ENCODE data around the gene FAM184A. TPM values are rescaled to one million over a fixed set of nuclear protein-coding genes. Genes with fewer than 3 reads are reported as not detected.
A peak's percentile ranks its signal among the peaks of the same experiment; 100 is the strongest.
"Not testable (repeated sequence)": the region's sequence is repeated elsewhere in the genome, so short reads cannot be mapped to it uniquely, and the experiment has no call there.

The FAM184A gene
- total RNA-seq, 1 donor from 2014 or later, result 24.8 TPM

GRCh38 chr6:119122336-119122735 is 43.9 kb upstream of the FAM184A start:
- no peak overlapping the region for H3K4me3 ChIP-seq
- H3K4me1 ChIP-seq, result no peaks in the 10 kb centered on the region
- H3K4me1 Mint-ChIP-seq, result peaks cover 9% of the 10 kb centered on the region
- H3K27ac ChIP-seq, result no peak overlapping the region
- no peak overlapping the region for H3K27ac Mint-ChIP-seq
- H4K20me1 ChIP-seq (ENCODE audit: low read depth), result no peaks in the 10 kb centered on the region
- no peak for TF ChIP-seq EZH2phosphoT487 (IDR thresholded peaks at IDR 0.05)
- no peak for TF ChIP-seq CTCF (IDR thresholded peaks at IDR 0.05)
- TF ChIP-seq EZH2 (IDR thresholded peaks at IDR 0.05), result no peak
- peaks cover 5% of the 10 kb centered on the region for H3K9me3 Mint-ChIP-seq
- H3K4me2 ChIP-seq, result no peak overlapping the region
- H3K36me3 Mint-ChIP-seq, result no peaks in the 10 kb centered on the region
- H3K9me3 ChIP-seq (ENCODE audit: low read depth), result no peaks in the 10 kb centered on the region
- peaks cover 2% of the 10 kb centered on the region for H3K27me3 Mint-ChIP-seq (ENCODE audit: insufficient read depth, low read depth)
- no peak overlapping the region for H2AFZ ChIP-seq (replicated peaks)
- no peaks in the 10 kb centered on the region for H3K36me3 ChIP-seq
- H3K27me3 ChIP-seq, result no peaks in the 10 kb centered on the region
- no peaks in the 10 kb centered on the region for H3K79me2 ChIP-seq (ENCODE audit: low read depth)
- no peak overlapping the region for H3K9ac ChIP-seq
- DNase-seq (ENCODE audit: low spot score), result no peak
- no peak overlapping the region for H3K4me3 Mint-ChIP-seq
- no peaks in the 10 kb centered on the region for H3F3A ChIP-seq (ENCODE audit: low read depth)

- no peak for TF ChIP-seq EZH2 (IDR thresholded peaks at IDR 0.05)
- TF ChIP-seq EZH2phosphoT487 (IDR thresholded peaks at IDR 0.05), result no peak
- no peak for TF ChIP-seq CTCF (IDR thresholded peaks at IDR 0.05)
- no peak for DNase-seq (ENCODE audit: low spot score)
- Histone ChIP-seq H2AFZ (replicated peaks) (no peak overlapping the region), H3K9ac (no peak overlapping the region), H3K79me2 (ENCODE audit: low read depth) (no peaks in the 10 kb centered on the region), H3K4me1 (no peaks in the 10 kb centered on the region), H4K20me1 (ENCODE audit: low read depth) (no peaks in the 10 kb centered on the region), H3K27ac (no peak overlapping the region), H3K4me2 (no peak overlapping the region), H3K27me3 (no peaks in the 10 kb centered on the region), H3K4me3 (no peak overlapping the region), H3K9me3 (ENCODE audit: low read depth) (no peaks in the 10 kb centered on the region), H3K36me3 (no peaks in the 10 kb centered on the region), H3F3A (ENCODE audit: low read depth) (no peaks in the 10 kb centered on the region)
- H3K4me1 Mint-ChIP-seq, result peaks cover 9% of the 10 kb centered on the region
- H3K27me3 Mint-ChIP-seq (ENCODE audit: insufficient read depth, low read depth), result peaks cover 2% of the 10 kb centered on the region
- no peak overlapping the region for H3K4me3 Mint-ChIP-seq
- no peaks in the 10 kb centered on the region for H3K9me3 Mint-ChIP-seq
- H3K36me3 Mint-ChIP-seq, result no peaks in the 10 kb centered on the region
- H3K27ac Mint-ChIP-seq, result no peak overlapping the region
Observed at GRCh38 chr6:119121367-119121766, 42.9 kb upstream of the FAM184A start.

GRCh38 chr6:119119989-119120388 is 41.5 kb upstream of the FAM184A start:
- Histone ChIP-seq H3K79me2 (ENCODE audit: low read depth) (no peaks in the 10 kb centered on the region), H3K27ac (no peak overlapping the region), H3K4me2 (no peak overlapping the region), H3F3A (ENCODE audit: low read depth) (no peaks in the 10 kb centered on the region), H3K9ac (no peak overlapping the region), H3K4me3 (no peak overlapping the region), H3K9me3 (ENCODE audit: low read depth) (no peaks in the 10 kb centered on the region), H4K20me1 (ENCODE audit: low read depth) (no peaks in the 10 kb centered on the region), H2AFZ (replicated peaks) (no peak overlapping the region), H3K4me1 (no peaks in the 10 kb centered on the region), H3K36me3 (no peaks in the 10 kb centered on the region), H3K27me3 (no peaks in the 10 kb centered on the region)
- Mint-ChIP-seq H3K27me3 (ENCODE audit: insufficient read depth, low read depth) (peaks cover 2% of the 10 kb centered on the region), H3K4me3 (no peak overlapping the region), H3K36me3 (no peaks in the 10 kb centered on the region), H3K9me3 (no peaks in the 10 kb centered on the region), H3K4me1 (peaks cover 9% of the 10 kb centered on the region), H3K27ac (no peak overlapping the region)
- no peak for DNase-seq (ENCODE audit: low spot score)
- TF ChIP-seq EZH2phosphoT487 (IDR thresholded peaks at IDR 0.05), result no peak
- no peak for TF ChIP-seq CTCF (IDR thresholded peaks at IDR 0.05)
- TF ChIP-seq EZH2 (IDR thresholded peaks at IDR 0.05), result no peak

- Histone ChIP-seq H3K4me2 (peak overlapping the region; percentile 17), H2AFZ (replicated peaks) (peak overlapping the region; percentile 87)
- H3K79me2 ChIP-seq (ENCODE audit: low read depth); H3K4me3 Mint-ChIP-seq; H3K9ac ChIP-seq; H3K4me1 Mint-ChIP-seq; H3K4me1 ChIP-seq; H3K27me3 Mint-ChIP-seq (ENCODE audit: insufficient read depth, low read depth); H3K27ac ChIP-seq; H3K36me3 ChIP-seq; H3K36me3 Mint-ChIP-seq; H3K9me3 Mint-ChIP-seq; H3K27me3 ChIP-seq; H3F3A ChIP-seq (ENCODE audit: low read depth); H4K20me1 ChIP-seq (ENCODE audit: low read depth); H3K9me3 ChIP-seq (ENCODE audit: low read depth); H3K27ac Mint-ChIP-seq; DNase-seq (ENCODE audit: low spot score); H3K4me3 ChIP-seq: not testable (repeated sequence)
Observed at GRCh38 chr6:119119062-119119461, 40.6 kb upstream of the FAM184A start.

Measured in neural progenitor cell (in vitro differentiated cells).